ENCODE measurements around the gene WASF2.

The WASF2 gene

GRCh38 chr1:27372808-27373690 is 116.9 kb downstream of the WASF2 start:
- TF ChIP-seq CTCF (IDR thresholded peaks at IDR 0.05; ENCODE audit: low read depth, low read length): peak; percentile 36
- no peak for DNase-seq (ENCODE audit: low read depth in 2 of 2)
- no peak overlapping the region for H3K4me3 ChIP-seq (replicated peaks in 1 of 2; ENCODE audit: low read depth in 2 of 2, low read length in 2 of 2)

- no peak for TF ChIP-seq CTCF (IDR thresholded peaks at IDR 0.05; ENCODE audit: low read depth, low read length)
- H3K4me3 ChIP-seq (replicated peaks in 1 of 2; ENCODE audit: low read depth in 2 of 2, low read length in 2 of 2): no peak overlapping the region
- DNase-seq (ENCODE audit: low read depth in 2 of 2): peak in 1 of 2 donors; percentile 28
Observed at GRCh38 chr1:27372022-27372807, 117.8 kb downstream of the WASF2 start.

GRCh38 chr1:27368869-27369582 is 120.9 kb downstream of the WASF2 start:
- H3K4me3 ChIP-seq (replicated peaks in 1 of 2; ENCODE audit: low read depth in 2 of 2, low read length in 2 of 2): no peak overlapping the region
- DNase-seq (ENCODE audit: low read depth in 2 of 2): peak; percentile 47 to 57
- TF ChIP-seq CTCF (IDR thresholded peaks at IDR 0.05; ENCODE audit: low read depth, low read length): peak; percentile 29

GRCh38 chr1:27367160-27367650 is 122.8 kb downstream of the WASF2 start:
- H3K4me3 ChIP-seq (replicated peaks in 1 of 2; ENCODE audit: low read depth in 2 of 2, low read length in 2 of 2): peak overlapping the region; percentile 73 to 78

GRCh38 chr1:27366411-27367159 is 123.4 kb downstream of the WASF2 start, which contains the start of gene MAP3K6:
MAP3K6 (minus strand) TSS chr1:27366961; CDS start chr1:27366597, 364 bp downstream.
- no peak for TF ChIP-seq CTCF (IDR thresholded peaks at IDR 0.05; ENCODE audit: low read depth, low read length)
- DNase-seq (ENCODE audit: low read depth in 2 of 2): peak; percentile 84 to 88
- H3K4me3 ChIP-seq (replicated peaks in 1 of 2; ENCODE audit: low read depth in 2 of 2, low read length in 2 of 2): peak within 1 kb of the TSS; percentile 78 to 87

More at GRCh38 chr1:27367160-27367650, 122.8 kb downstream of the WASF2 start:
- DNase-seq (ENCODE audit: low read depth in 2 of 2): no peak
- TF ChIP-seq CTCF (IDR thresholded peaks at IDR 0.05; ENCODE audit: low read depth, low read length): no peak

- H3K4me3 ChIP-seq (replicated peaks in 1 of 2; ENCODE audit: low read depth in 2 of 2, low read length in 2 of 2): peak overlapping the region; percentile 78 to 87
- no peak for TF ChIP-seq CTCF (IDR thresholded peaks at IDR 0.05; ENCODE audit: low read depth, low read length)
Observed at GRCh38 chr1:27366113-27366410, 123.9 kb downstream of the WASF2 start.

More at GRCh38 chr1:27366113-27366410, 123.9 kb downstream of the WASF2 start:
- DNase-seq (ENCODE audit: low read depth in 2 of 2): peak; percentile 77 to 78
